Cardiac fibroblast (primary cell): ENCODE measurements around the gene ANKRD26.

Experiments
- DNase-seq, 2 donors: peaks; one replicate each; pipeline versions ENCODE4 v3.0.0 to v3.0.0-alpha.2; 2010; ENCODE audit warnings: low read depth in 2 of 2
- H3K4me3 ChIP-seq, 2 donors: replicated peaks in 1 of 2; 1 replicate in 1 of 2; 2 replicates in 1 of 2; pipeline ENCODE4 v1.5.1; 2011; ENCODE audit warnings: low read depth in 2 of 2, low read length in 2 of 2, mild to moderate bottlenecking in 2 of 2, moderate library complexity in 1 of 2
- TF ChIP-seq, protein P1 (sequence below): IDR thresholded peaks from one replicate; pipeline ENCODE4 v1.5.1; 2011; ENCODE audit warnings: low read depth, mild to moderate bottlenecking, low read length, inconsistent platforms

Gene ANKRD26

DNA sequence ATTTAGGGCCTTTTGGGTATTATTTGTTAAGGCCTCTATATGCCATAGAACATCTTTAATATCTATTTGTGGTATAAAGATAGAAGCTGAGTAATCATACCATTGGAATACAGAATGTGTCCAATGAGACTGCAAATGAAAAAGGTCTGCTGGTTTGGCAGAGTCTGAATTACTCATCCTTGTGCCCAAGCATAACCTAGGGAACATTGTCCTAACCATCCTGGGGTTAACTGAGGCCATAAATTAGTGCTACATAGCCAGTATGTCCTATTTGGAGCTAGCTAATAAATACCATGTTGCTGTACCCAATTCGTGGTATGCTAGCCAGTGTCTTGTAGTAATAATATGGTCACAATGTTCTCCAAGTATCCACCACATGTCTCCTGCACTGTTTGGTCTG lies 117.1 kb downstream of the ANKRD26 start:
- TF ChIP-seq, protein P1, sequence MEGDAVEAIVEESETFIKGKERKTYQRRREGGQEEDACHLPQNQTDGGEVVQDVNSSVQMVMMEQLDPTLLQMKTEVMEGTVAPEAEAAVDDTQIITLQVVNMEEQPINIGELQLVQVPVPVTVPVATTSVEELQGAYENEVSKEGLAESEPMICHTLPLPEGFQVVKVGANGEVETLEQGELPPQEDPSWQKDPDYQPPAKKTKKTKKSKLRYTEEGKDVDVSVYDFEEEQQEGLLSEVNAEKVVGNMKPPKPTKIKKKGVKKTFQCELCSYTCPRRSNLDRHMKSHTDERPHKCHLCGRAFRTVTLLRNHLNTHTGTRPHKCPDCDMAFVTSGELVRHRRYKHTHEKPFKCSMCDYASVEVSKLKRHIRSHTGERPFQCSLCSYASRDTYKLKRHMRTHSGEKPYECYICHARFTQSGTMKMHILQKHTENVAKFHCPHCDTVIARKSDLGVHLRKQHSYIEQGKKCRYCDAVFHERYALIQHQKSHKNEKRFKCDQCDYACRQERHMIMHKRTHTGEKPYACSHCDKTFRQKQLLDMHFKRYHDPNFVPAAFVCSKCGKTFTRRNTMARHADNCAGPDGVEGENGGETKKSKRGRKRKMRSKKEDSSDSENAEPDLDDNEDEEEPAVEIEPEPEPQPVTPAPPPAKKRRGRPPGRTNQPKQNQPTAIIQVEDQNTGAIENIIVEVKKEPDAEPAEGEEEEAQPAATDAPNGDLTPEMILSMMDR = no peak
- no peak overlapping the region for H3K4me3 ChIP-seq
- no peak for DNase-seq

DNA sequence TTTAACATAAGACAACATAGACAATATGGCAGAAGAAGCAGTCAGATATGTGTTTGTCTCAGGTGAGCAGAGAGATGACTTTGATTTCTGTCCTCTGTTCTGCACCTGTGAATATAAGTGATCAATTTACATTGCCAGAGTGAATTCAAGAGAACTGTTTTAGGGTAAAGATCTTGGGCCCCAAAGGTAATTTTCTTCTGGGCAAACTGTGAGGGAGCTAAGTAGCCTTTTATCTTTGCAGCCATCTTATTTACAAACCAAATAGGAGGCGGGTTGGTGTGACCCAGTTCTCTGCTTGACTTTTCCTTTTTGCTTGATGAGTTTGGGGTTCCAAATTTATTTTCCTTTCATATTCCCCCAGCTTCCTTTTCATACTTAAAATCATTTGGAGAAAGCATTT lies 118.2 kb downstream of the ANKRD26 start:
- DNase-seq = no peak
- TF ChIP-seq, protein P1 = no peak
- H3K4me3 ChIP-seq = no peak overlapping the region

DNA sequence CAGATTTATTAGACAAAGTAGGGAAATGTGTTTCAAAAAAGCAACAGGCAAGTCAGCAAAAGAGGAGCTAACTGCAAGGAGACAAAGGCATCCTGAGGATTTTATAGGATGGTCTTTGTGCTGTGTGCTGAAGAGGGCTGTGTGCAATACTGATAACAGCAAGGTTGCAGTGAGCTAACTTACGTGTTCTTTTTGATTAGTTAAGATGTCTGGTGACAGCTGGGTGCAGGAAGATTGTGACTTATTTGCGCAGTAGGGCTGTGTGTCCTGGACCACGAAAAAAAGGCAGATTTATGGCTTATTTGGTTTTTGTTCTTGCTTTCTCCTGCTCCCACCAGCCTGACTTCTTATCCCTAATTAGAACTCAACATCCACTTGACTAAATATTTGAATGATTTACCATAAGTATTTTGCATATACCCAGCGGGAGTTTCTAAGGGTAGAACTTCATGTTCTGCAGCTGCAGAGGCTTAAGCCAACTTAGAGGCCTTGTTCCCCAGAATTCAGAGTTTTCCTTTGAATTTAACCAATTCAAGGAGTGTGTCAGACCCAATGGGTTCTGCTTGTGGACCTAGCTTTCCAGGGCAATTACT lies 119.0 kb downstream of the ANKRD26 start:
- TF ChIP-seq, protein P1 = no peak
- no peak for DNase-seq
- H3K4me3 ChIP-seq = no peak overlapping the region

DNA sequence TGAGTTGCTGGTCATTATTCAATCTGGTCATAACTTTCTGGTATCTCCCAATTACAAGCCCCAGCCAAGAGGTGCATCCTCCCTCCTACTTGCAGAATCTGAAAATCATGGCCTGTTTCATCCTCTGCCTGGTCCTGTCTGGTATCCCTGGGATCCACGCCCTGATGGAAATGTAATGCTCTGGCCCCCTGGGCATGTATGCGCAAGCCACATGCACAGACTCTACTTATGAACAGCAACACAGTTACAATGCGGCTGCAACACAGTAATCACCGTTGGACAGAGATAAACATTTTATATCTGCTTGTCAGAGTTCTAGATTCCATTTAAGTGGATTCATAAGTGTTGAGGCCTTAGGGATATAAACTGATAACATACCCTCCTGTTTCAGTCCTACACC lies 121.8 kb downstream of the ANKRD26 start:
- no peak overlapping the region for H3K4me3 ChIP-seq
- no peak for DNase-seq
- TF ChIP-seq, protein P1 = no peak

DNA sequence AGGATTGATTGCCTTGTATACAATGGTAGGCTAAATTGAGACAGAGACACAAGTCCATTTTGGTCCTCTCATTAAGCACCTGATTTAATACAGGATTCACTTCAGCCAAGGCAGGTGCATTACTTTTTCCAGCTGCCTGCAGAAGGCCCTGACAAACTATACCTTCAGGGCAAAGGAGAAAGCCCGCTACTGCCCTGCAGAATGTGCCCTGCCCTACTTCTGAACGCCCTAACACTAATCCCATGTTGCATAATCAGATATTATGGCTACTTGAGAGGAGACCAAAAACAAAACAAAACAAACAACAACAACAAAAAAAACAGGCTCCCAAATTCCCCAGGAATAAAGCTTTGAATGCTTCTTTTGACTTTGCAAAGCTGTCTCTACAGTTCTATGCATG lies 122.7 kb downstream of the ANKRD26 start:
- TF ChIP-seq, protein P1 = no peak
- DNase-seq = no peak
- H3K4me3 ChIP-seq = no peak overlapping the region

DNA sequence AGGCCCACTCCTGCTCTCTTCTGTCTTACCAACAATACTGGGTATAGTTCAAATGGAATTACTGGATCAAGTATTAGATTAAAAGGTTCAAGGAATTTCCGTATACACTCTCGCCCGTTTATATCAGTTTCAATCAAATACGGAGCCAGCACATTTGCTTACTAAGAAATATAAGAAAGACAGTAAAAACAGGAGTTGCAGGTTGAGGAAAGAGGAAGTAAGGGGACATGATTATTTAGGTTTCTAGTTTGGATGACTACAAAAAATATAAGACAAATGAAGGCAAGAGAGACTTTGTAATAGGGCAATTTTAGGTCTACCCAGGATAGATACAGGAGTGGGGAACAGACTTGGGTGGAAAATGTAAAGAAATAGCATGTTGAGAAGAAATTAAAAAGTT lies 129.6 kb downstream of the ANKRD26 start:
- TF ChIP-seq, protein P1 = no peak
- DNase-seq = no peak
- no peak overlapping the region for H3K4me3 ChIP-seq
